OCI-LY1 (cell line): Measurements from ENCODE around the gene ATP6V0E1.
"Not testable (repeated sequence)": the region's sequence is repeated elsewhere in the genome, so short reads cannot be mapped to it uniquely, and the experiment has no call there.

ENCODE experiments used
- H2AFZ ChIP-seq: fragments of 200-600 bp; sonication (generic), shearing (Covaris generic); 2 replicates; pipeline ENCODE4 v1.6.0; 2014; ENCODE audit warnings: antibody characterized with exemption, mild to moderate bottlenecking, low read length
- H3F3A ChIP-seq: fragments of 200-600 bp; sonication (generic), shearing (Covaris generic); 2 replicates; pipeline ENCODE4 v1.6.0; 2014; ENCODE audit warnings: mild to moderate bottlenecking, antibody characterized with exemption, low read length, moderate library complexity; ENCODE audit not compliant: insufficient read depth
- H3K27ac ChIP-seq: fragments of 200-600 bp; sonication (generic); 2 replicates; pipeline ENCODE4 v1.5.1; 2014; ENCODE audit warnings: low read length, mixed run types, mild to moderate bottlenecking, low read depth; ENCODE audit not compliant: poor library complexity, severe bottlenecking
- H3K27me3 ChIP-seq: fragments of 200-600 bp; sonication (generic); 2 replicates; pipeline ENCODE4 v1.6.0; 2014; ENCODE audit warnings: antibody characterized with exemption, mild to moderate bottlenecking, low read length, moderate library complexity; ENCODE audit not compliant: insufficient read depth
- H3K36me3 ChIP-seq: fragments of 200-600 bp; sonication (generic); 2 replicates; pipeline ENCODE4 v1.6.1; 2014; ENCODE audit warnings: mild to moderate bottlenecking, antibody characterized with exemption, low read length, moderate library complexity, mixed read lengths; ENCODE audit not compliant: insufficient read depth
- H3K4me1 ChIP-seq: fragments of 200-600 bp; sonication (generic); 2 replicates; pipeline ENCODE4 v1.5.1; 2014; ENCODE audit warnings: mild to moderate bottlenecking, low read length, moderate library complexity; ENCODE audit not compliant: insufficient read depth, severe bottlenecking
- H3K4me2 ChIP-seq: fragments of 200-600 bp; sonication (generic), shearing (Covaris generic); 2 replicates; pipeline ENCODE4 v1.6.1; 2014; ENCODE audit warnings: low read length
- H3K4me3 ChIP-seq: fragments of 200-600 bp; sonication (generic); 2 replicates; pipeline ENCODE4 v1.5.1; 2014; ENCODE audit warnings: low read length, low read depth, mild to moderate bottlenecking, mixed read lengths; ENCODE audit not compliant: poor library complexity, severe bottlenecking
- H3K79me2 ChIP-seq: fragments of 200-600 bp; shearing (Covaris generic); 2 replicates; pipeline ENCODE4 v1.6.1; 2016; ENCODE audit warnings: mixed run types, low read length, mixed read lengths; ENCODE audit not compliant: insufficient read depth
- H3K9ac ChIP-seq: fragments of 200-600 bp; sonication (generic), shearing (Covaris generic); 2 replicates; pipeline ENCODE4 v1.6.1; 2014; ENCODE audit warnings: mild to moderate bottlenecking, low read length, mixed read lengths
- H3K9me2 ChIP-seq: fragments of 200-600 bp; sonication (generic), shearing (Covaris generic); 2 replicates; pipeline ENCODE4 v1.6.1; 2014; ENCODE audit warnings: low read depth, mild to moderate bottlenecking, low read length, mixed read lengths
- H3K9me3 ChIP-seq: fragments of 200-600 bp; shearing (Covaris generic); 2 replicates; pipeline ENCODE4 v1.6.1; 2014; ENCODE audit warnings: low read length, mixed read lengths
- H4K20me1 ChIP-seq: fragments of 200-600 bp; sonication (generic), shearing (Covaris generic); 2 replicates; pipeline ENCODE4 v1.6.0; 2016; ENCODE audit warnings: mild to moderate bottlenecking, low read length; ENCODE audit not compliant: insufficient read depth
- CTCF ChIP-seq: fragments of 200-600 bp; sonication (generic), shearing (Covaris generic); IDR thresholded peaks from 2 replicates; pipeline ENCODE4 v1.5.1; 2017; ENCODE audit warnings: mild to moderate bottlenecking, antibody characterized with exemption, low read length, moderate library complexity, mixed read lengths
- EZH2 ChIP-seq: fragments of 200-600 bp; sonication (generic), shearing (Covaris generic); IDR thresholded peaks from 2 replicates; pipeline ENCODE4 v1.8.0; 2017; ENCODE audit warnings: borderline replicate concordance, mixed run types, mild to moderate bottlenecking, antibody characterized with exemption, low read length, moderate library complexity, mixed read lengths

The ATP6V0E1 gene

GRCh38 chr5:173075137-173075843 lies 91.7 kb downstream of the ATP6V0E1 start:
- H3K4me3 ChIP-seq: no peak overlapping the region
- H2AFZ ChIP-seq: no peak overlapping the region
- no peaks in the 10 kb centered on the region for H3F3A ChIP-seq
- H4K20me1 ChIP-seq: no peaks in the 10 kb centered on the region
- no peaks in the 10 kb centered on the region for H3K4me1 ChIP-seq
- H3K9me2 ChIP-seq: no peaks in the 10 kb centered on the region
- H3K27me3 ChIP-seq: no peaks in the 10 kb centered on the region
- H3K79me2 ChIP-seq: no peaks in the 10 kb centered on the region
- TF ChIP-seq EZH2: no peak
- no peak for TF ChIP-seq CTCF
- H3K9ac ChIP-seq: no peak overlapping the region
- no peak overlapping the region for H3K4me2 ChIP-seq
- peaks cover 4% of the 10 kb centered on the region; the same call in 1 of the 2 replicates for H3K36me3 ChIP-seq
- no peak overlapping the region for H3K27ac ChIP-seq
- no peaks in the 10 kb centered on the region for H3K9me3 ChIP-seq

GRCh38 chr5:173075970-173076369 lies 92.4 kb downstream of the ATP6V0E1 start:
- no peak overlapping the region for H3K4me2 ChIP-seq
- TF ChIP-seq EZH2 (no peak), CTCF (no peak)
- no peaks in the 10 kb centered on the region for H4K20me1 ChIP-seq
- no peaks in the 10 kb centered on the region for H3K79me2 ChIP-seq
- H3K4me3 ChIP-seq: no peak overlapping the region
- H3K9ac ChIP-seq: no peak overlapping the region
- H3K4me1 ChIP-seq: no peaks in the 10 kb centered on the region
- H3K27ac ChIP-seq: no peak overlapping the region
- no peak overlapping the region for H2AFZ ChIP-seq
- H3F3A ChIP-seq: no peaks in the 10 kb centered on the region
- no peaks in the 10 kb centered on the region for H3K9me2 ChIP-seq
- H3K9me3 ChIP-seq: no peaks in the 10 kb centered on the region
- H3K36me3 ChIP-seq: peaks cover 4% of the 10 kb centered on the region; the same call in 1 of the 2 replicates
- no peaks in the 10 kb centered on the region for H3K27me3 ChIP-seq

DNA sequence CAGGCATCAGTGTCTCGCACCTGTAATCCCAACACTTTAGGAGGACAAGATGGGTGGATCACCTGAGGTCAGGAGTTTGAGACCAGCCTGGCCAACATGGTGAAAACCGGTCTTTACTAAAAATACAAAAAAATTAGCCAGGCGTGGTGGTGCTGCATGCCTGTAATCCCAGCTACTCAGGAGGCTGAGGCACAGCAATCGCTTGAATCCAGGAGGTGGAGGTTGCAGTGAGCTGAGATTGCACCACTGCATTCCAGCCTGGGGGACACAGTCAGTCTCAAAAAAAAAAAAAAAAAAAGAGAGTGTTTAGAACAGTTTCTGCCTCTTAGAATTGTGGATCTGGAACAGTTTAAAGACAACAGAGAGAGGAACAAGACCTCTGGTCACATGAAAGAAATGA lies 92.9 kb downstream of the ATP6V0E1 start:
- H3K9me2 ChIP-seq, H3K9me3 ChIP-seq, H3K4me3 ChIP-seq, H4K20me1 ChIP-seq, H3F3A ChIP-seq, H3K4me2 ChIP-seq, H3K4me1 ChIP-seq, H3K27me3 ChIP-seq, H3K36me3 ChIP-seq, H3K9ac ChIP-seq, H3K79me2 ChIP-seq, H2AFZ ChIP-seq, H3K27ac ChIP-seq: not testable (repeated sequence)

GRCh38 chr5:173078878-173079277 lies 95.3 kb downstream of the ATP6V0E1 start:
- no peaks in the 10 kb centered on the region for H3K9me3 ChIP-seq
- H3K4me3 ChIP-seq: no peak overlapping the region
- H4K20me1 ChIP-seq: no peaks in the 10 kb centered on the region
- H3K9ac ChIP-seq: no peak overlapping the region
- H3K9me2 ChIP-seq: no peaks in the 10 kb centered on the region
- no peaks in the 10 kb centered on the region for H3K79me2 ChIP-seq
- TF ChIP-seq EZH2 (no peak), CTCF (no peak)
- no peak overlapping the region for H3K4me2 ChIP-seq
- H2AFZ ChIP-seq: no peak overlapping the region
- H3K27me3 ChIP-seq: no peaks in the 10 kb centered on the region
- H3F3A ChIP-seq: no peaks in the 10 kb centered on the region
- H3K27ac ChIP-seq: no peak overlapping the region
- H3K4me1 ChIP-seq: no peaks in the 10 kb centered on the region
- H3K36me3 ChIP-seq: peaks cover 10% of the 10 kb centered on the region; the same call in 1 of the 2 replicates
